ENCODE results near the gene HDHD3.

Gene HDHD3

DNA sequence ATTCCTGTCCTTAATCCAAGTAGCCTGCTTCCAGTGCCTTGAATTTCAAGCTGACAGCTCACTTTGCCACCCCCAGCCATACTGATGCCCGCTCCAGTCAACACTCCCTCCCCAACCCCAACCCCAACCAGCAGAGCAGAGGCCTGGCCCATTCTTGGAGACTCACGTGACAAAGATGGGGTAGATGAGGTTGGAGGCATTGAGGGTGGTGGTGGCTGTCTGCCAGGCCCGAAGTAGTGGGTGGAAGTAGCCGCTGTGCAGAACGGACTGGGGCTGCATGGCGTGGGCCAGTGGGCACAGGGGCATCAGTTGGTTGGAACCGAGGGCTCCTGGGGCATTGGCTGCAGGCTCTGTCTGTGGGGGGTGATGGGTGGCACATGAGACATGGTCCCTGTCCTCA lies 16.5 kb upstream of the HDHD3 start:
- no peak overlapping the region for H4K8ac ChIP-seq (ENCODE audit: low read depth, low read length)
- H3K79me1 ChIP-seq (ENCODE audit: low read depth, low read length): no peaks in the 10 kb centered on the region
- no peaks in the 10 kb centered on the region for H3K9me3 ChIP-seq (replicated peaks in 1 of 2; ENCODE audit: control insufficient read depth in 2 of 2, insufficient read depth in 1 of 2, low read depth in 1 of 2, low read length in 2 of 2)
- no peak overlapping the region for H3K9ac ChIP-seq (ENCODE audit: low read depth, low read length, poor library complexity)
- H3K27me3 ChIP-seq (ENCODE audit: control insufficient read depth in 3 of 3, insufficient read depth in 3 of 3, low read depth in 1 of 3, low read length in 3 of 3): no peaks in the 10 kb centered on the region
- no peak overlapping the region for H4K91ac ChIP-seq (ENCODE audit: low read depth, low read length, poor library complexity)
- no peak overlapping the region for H3K4ac ChIP-seq (ENCODE audit: low read length)
- no peak overlapping the region for H3K4me3 ChIP-seq (ENCODE audit: low read length in 2 of 2)
- no peak overlapping the region for H3K18ac ChIP-seq (ENCODE audit: low read length)
- H2AFZ ChIP-seq (ENCODE audit: low read length): no peak overlapping the region
- WGBS, 2 donors (ENCODE audit: extremely low coverage in 2 of 2, insufficient read length in 2 of 2, insufficient replicate concordance in 1 of 2): no CpG with 5 or more reads among the region's 7 CpGs
- no peak overlapping the region for H2BK12ac ChIP-seq (ENCODE audit: low read length)
- no peaks in the 10 kb centered on the region for H3K4me1 ChIP-seq (ENCODE audit: control insufficient read depth in 2 of 2, insufficient read depth in 1 of 2, low read depth in 1 of 2, low read length in 2 of 2)
- no peak overlapping the region for H2BK15ac ChIP-seq (ENCODE audit: low read length)
- no peak overlapping the region for H3K4me2 ChIP-seq (ENCODE audit: insufficient read depth, low read length, poor library complexity, severe bottlenecking)
- H2AK5ac ChIP-seq (ENCODE audit: low read depth, low read length): no peak overlapping the region
- peaks cover 25 to 59% of the 10 kb centered on the region in 2 donors for H3K36me3 ChIP-seq (replicated peaks in 1 of 2; ENCODE audit: control insufficient read depth in 2 of 2, insufficient read depth in 2 of 2, low read length in 2 of 2)
- H2BK5ac ChIP-seq (ENCODE audit: low read length): no peak overlapping the region
- H2BK120ac ChIP-seq (ENCODE audit: low read depth, low read length): no peak overlapping the region
- no peak for DNase-seq (ENCODE audit: low spot score)
- H3K23ac ChIP-seq (ENCODE audit: low read depth, low read length, poor library complexity): peak overlapping the region; percentile 38
- no peak overlapping the region for H3K14ac ChIP-seq (ENCODE audit: low read length)
- no peak overlapping the region for H3K27ac ChIP-seq (replicated peaks; ENCODE audit: low read length)

DNA sequence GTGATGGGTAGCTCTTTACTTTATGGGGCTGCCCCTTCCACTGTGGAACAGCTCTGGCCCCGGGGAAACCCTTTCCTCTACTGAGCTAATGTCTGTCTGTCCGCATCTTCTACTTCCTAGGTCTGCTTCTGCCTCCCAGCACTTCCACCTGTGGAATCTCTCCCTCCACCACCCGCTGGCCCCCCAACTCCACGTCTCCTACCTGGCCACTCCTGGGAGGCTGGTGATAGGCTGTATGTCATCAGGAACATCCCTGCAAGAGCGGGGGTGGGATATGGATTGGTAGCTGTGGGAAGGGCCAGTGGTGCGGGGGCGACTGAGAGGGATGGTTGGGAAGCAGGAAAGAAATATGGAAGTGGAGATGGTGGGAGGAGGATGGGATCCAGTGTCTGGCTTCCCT lies 15.1 kb upstream of the HDHD3 start:
- WGBS, 2 donors (ENCODE audit: extremely low coverage in 2 of 2, insufficient read length in 2 of 2, insufficient replicate concordance in 1 of 2): no CpG with 5 or more reads among the region's 7 CpGs
- Histone ChIP-seq H2BK12ac (ENCODE audit: low read length) (no peak overlapping the region), H2BK5ac (ENCODE audit: low read length) (no peak overlapping the region), H4K8ac (ENCODE audit: low read depth, low read length) (no peak overlapping the region), H3K9me3 (replicated peaks in 1 of 2; ENCODE audit: control insufficient read depth in 2 of 2, insufficient read depth in 1 of 2, low read depth in 1 of 2, low read length in 2 of 2) (no peaks in the 10 kb centered on the region), H4K91ac (ENCODE audit: low read depth, low read length, poor library complexity) (no peak overlapping the region), H2AK5ac (ENCODE audit: low read depth, low read length) (no peak overlapping the region), H3K9ac (ENCODE audit: low read depth, low read length, poor library complexity) (no peak overlapping the region), H3K27ac (replicated peaks; ENCODE audit: low read length) (no peak overlapping the region), H2AFZ (ENCODE audit: low read length) (no peak overlapping the region), H3K27me3 (ENCODE audit: control insufficient read depth in 3 of 3, insufficient read depth in 3 of 3, low read depth in 1 of 3, low read length in 3 of 3) (no peaks in the 10 kb centered on the region), H3K18ac (ENCODE audit: low read length) (no peak overlapping the region), H2BK120ac (ENCODE audit: low read depth, low read length) (no peak overlapping the region), H3K36me3 (replicated peaks in 1 of 2; ENCODE audit: control insufficient read depth in 2 of 2, insufficient read depth in 2 of 2, low read length in 2 of 2) (peaks cover 30 to 72% of the 10 kb centered on the region in 2 donors), H3K23ac (ENCODE audit: low read depth, low read length, poor library complexity) (no peak overlapping the region), H2BK15ac (ENCODE audit: low read length) (no peak overlapping the region), H3K4ac (ENCODE audit: low read length) (no peak overlapping the region), H3K4me3 (ENCODE audit: low read length in 2 of 2) (no peak overlapping the region), H3K14ac (ENCODE audit: low read length) (no peak overlapping the region), H3K79me1 (ENCODE audit: low read depth, low read length) (no peaks in the 10 kb centered on the region), H3K4me2 (ENCODE audit: insufficient read depth, low read length, poor library complexity, severe bottlenecking) (no peak overlapping the region), H3K4me1 (ENCODE audit: control insufficient read depth in 2 of 2, insufficient read depth in 1 of 2, low read depth in 1 of 2, low read length in 2 of 2) (no peaks in the 10 kb centered on the region)
- no peak for DNase-seq (ENCODE audit: low spot score)

DNA sequence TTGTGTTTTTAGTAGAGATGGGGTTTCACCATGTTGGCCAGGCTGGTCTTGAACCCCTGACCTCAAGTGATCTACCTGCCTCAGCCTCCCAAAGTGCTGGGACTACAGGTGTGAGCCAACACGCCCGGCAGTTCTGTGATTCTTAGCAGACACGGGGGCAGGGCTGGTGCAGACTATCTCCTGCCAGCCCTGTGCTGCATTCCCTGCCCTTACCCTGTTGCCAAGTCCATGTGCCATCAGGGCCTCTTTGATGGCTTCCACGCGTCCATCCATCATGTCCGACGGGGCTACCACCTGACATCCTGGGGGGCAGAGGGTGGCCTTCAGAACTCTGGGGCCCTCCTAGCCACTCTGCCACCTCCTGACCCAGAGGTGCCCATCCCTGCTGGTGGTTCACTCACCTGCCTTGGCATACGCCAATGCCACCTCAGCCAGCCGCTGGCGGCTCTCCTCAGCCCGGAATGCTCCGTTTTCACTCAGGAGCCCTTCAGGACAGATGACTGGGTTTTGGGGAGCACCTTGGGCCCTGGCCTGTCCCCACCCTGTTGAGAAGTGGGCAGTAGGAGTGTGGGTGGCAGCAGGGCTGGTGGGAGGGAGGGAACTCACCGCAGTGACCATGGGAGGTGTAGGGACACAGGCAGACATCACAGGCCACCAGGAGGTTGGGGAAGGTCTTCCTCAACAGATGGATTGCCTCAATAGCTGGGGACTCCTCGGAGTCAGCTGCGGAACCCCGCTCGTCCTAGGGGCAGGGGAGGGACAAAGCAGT lies 13.6 kb upstream of the HDHD3 start:
- Histone ChIP-seq H3K4me1 (ENCODE audit: control insufficient read depth in 2 of 2, insufficient read depth in 1 of 2, low read depth in 1 of 2, low read length in 2 of 2) (no peaks in the 10 kb centered on the region), H2BK15ac (ENCODE audit: low read length) (no peak overlapping the region), H4K8ac (ENCODE audit: low read depth, low read length) (no peak overlapping the region), H4K91ac (ENCODE audit: low read depth, low read length, poor library complexity) (no peak overlapping the region), H3K79me1 (ENCODE audit: low read depth, low read length) (no peaks in the 10 kb centered on the region), H3K18ac (ENCODE audit: low read length) (no peak overlapping the region), H2BK12ac (ENCODE audit: low read length) (no peak overlapping the region), H3K4me3 (ENCODE audit: low read length in 2 of 2) (no peak overlapping the region), H3K9me3 (replicated peaks in 1 of 2; ENCODE audit: control insufficient read depth in 2 of 2, insufficient read depth in 1 of 2, low read depth in 1 of 2, low read length in 2 of 2) (no peaks in the 10 kb centered on the region), H2BK120ac (ENCODE audit: low read depth, low read length) (no peak overlapping the region), H2BK5ac (ENCODE audit: low read length) (no peak overlapping the region), H2AK5ac (ENCODE audit: low read depth, low read length) (no peak overlapping the region), H3K23ac (ENCODE audit: low read depth, low read length, poor library complexity) (no peak overlapping the region), H3K27me3 (ENCODE audit: control insufficient read depth in 3 of 3, insufficient read depth in 3 of 3, low read depth in 1 of 3, low read length in 3 of 3) (no peaks in the 10 kb centered on the region), H3K4ac (ENCODE audit: low read length) (no peak overlapping the region), H3K9ac (ENCODE audit: low read depth, low read length, poor library complexity) (no peak overlapping the region), H3K4me2 (ENCODE audit: insufficient read depth, low read length, poor library complexity, severe bottlenecking) (no peak overlapping the region), H3K36me3 (replicated peaks in 1 of 2; ENCODE audit: control insufficient read depth in 2 of 2, insufficient read depth in 2 of 2, low read length in 2 of 2) (peaks cover 30 to 78% of the 10 kb centered on the region in 2 donors), H2AFZ (ENCODE audit: low read length) (no peak overlapping the region), H3K27ac (replicated peaks; ENCODE audit: low read length) (no peak overlapping the region), H3K14ac (ENCODE audit: low read length) (no peak overlapping the region)
- no CpG with 5 or more reads among the region's 17 CpGs for WGBS, 2 donors (ENCODE audit: extremely low coverage in 2 of 2, insufficient read length in 2 of 2, insufficient replicate concordance in 1 of 2)
- no peak for DNase-seq (ENCODE audit: low spot score)

DNA sequence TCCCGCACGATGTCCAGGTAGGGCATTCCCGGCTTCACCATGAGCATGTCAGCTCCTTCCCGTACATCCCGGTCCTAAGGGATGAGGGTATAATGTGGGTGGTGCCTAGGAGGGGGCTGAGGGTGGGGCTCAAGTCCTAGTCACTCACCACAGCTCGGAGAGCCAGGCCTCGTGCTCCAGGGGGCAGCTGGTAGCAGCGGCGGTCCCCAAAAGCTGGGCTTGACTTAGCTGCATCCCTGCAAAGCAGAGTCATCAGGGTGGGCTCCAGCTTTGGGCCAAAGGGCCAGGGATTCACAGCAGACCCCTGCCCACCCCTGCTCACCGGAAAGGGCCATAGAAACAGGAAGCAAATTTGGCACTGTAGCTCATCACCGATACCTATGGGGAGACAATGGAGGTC lies 12.7 kb upstream of the HDHD3 start:
- Histone ChIP-seq H2AK5ac (ENCODE audit: low read depth, low read length) (no peak overlapping the region), H3K4me3 (ENCODE audit: low read length in 2 of 2) (no peak overlapping the region), H3K4me2 (ENCODE audit: insufficient read depth, low read length, poor library complexity, severe bottlenecking) (no peak overlapping the region), H3K4ac (ENCODE audit: low read length) (no peak overlapping the region), H3K9ac (ENCODE audit: low read depth, low read length, poor library complexity) (no peak overlapping the region), H2AFZ (ENCODE audit: low read length) (no peak overlapping the region), H3K79me1 (ENCODE audit: low read depth, low read length) (no peaks in the 10 kb centered on the region), H3K14ac (ENCODE audit: low read length) (no peak overlapping the region), H4K8ac (ENCODE audit: low read depth, low read length) (no peak overlapping the region), H2BK120ac (ENCODE audit: low read depth, low read length) (no peak overlapping the region), H3K9me3 (replicated peaks in 1 of 2; ENCODE audit: control insufficient read depth in 2 of 2, insufficient read depth in 1 of 2, low read depth in 1 of 2, low read length in 2 of 2) (no peaks in the 10 kb centered on the region), H3K36me3 (replicated peaks in 1 of 2; ENCODE audit: control insufficient read depth in 2 of 2, insufficient read depth in 2 of 2, low read length in 2 of 2) (peaks cover 30 to 73% of the 10 kb centered on the region in 2 donors), H3K4me1 (ENCODE audit: control insufficient read depth in 2 of 2, insufficient read depth in 1 of 2, low read depth in 1 of 2, low read length in 2 of 2) (no peaks in the 10 kb centered on the region), H2BK15ac (ENCODE audit: low read length) (no peak overlapping the region), H3K18ac (ENCODE audit: low read length) (no peak overlapping the region), H2BK5ac (ENCODE audit: low read length) (no peak overlapping the region), H3K27me3 (ENCODE audit: control insufficient read depth in 3 of 3, insufficient read depth in 3 of 3, low read depth in 1 of 3, low read length in 3 of 3) (no peaks in the 10 kb centered on the region), H3K27ac (replicated peaks; ENCODE audit: low read length) (no peak overlapping the region), H4K91ac (ENCODE audit: low read depth, low read length, poor library complexity) (no peak overlapping the region), H3K23ac (ENCODE audit: low read depth, low read length, poor library complexity) (no peak overlapping the region), H2BK12ac (ENCODE audit: low read length) (no peak overlapping the region)
- WGBS, 2 donors (ENCODE audit: extremely low coverage in 2 of 2, insufficient read length in 2 of 2, insufficient replicate concordance in 1 of 2): no CpG with 5 or more reads among the region's 11 CpGs
- no peak for DNase-seq (ENCODE audit: low spot score)

All from neuronal stem cell (in vitro differentiated cells).